Measurements from ENCODE around the gene CHIC2.

Gene CHIC2

GRCh38 chr4:53986062-53986461, 78.3 kb downstream of the CHIC2 start:
- no peak for DNase-seq (ENCODE audit: low spot score)
- TF ChIP-seq CTCF (IDR thresholded peaks at IDR 0.05; ENCODE audit: borderline replicate concordance, control extremely low read depth, extremely low read depth, insufficient read depth, missing control alignments) = no peak
- in situ Hi-C loops (cut with MboI; ENCODE audit: low sequenced_read_pairs, unreplicated experiment) = no loop called here

- DNase-seq (ENCODE audit: low spot score) = no peak
- TF ChIP-seq CTCF (IDR thresholded peaks at IDR 0.05; ENCODE audit: borderline replicate concordance, control extremely low read depth, extremely low read depth, insufficient read depth, missing control alignments) = no peak
- in situ Hi-C loops (cut with MboI; ENCODE audit: low sequenced_read_pairs, unreplicated experiment) = no loop called here
Observed at GRCh38 chr4:53981567-53981966, 82.8 kb downstream of the CHIC2 start.

- no peak for TF ChIP-seq CTCF (IDR thresholded peaks at IDR 0.05; ENCODE audit: borderline replicate concordance, control extremely low read depth, extremely low read depth, insufficient read depth, missing control alignments)
- no peak for DNase-seq (ENCODE audit: low spot score)
- in situ Hi-C loops (cut with MboI; ENCODE audit: low sequenced_read_pairs, unreplicated experiment) = no loop called here
Observed at GRCh38 chr4:53981066-53981465, 83.3 kb downstream of the CHIC2 start.

GRCh38 chr4:53974561-53974960, 89.8 kb downstream of the CHIC2 start:
- in situ Hi-C loops (cut with MboI; ENCODE audit: low sequenced_read_pairs, unreplicated experiment) = no loop called here
- no peak for TF ChIP-seq CTCF (IDR thresholded peaks at IDR 0.05; ENCODE audit: borderline replicate concordance, control extremely low read depth, extremely low read depth, insufficient read depth, missing control alignments)
- no peak for DNase-seq (ENCODE audit: low spot score)

GRCh38 chr4:53967986-53968385, 96.4 kb downstream of the CHIC2 start:
- no peak for DNase-seq (ENCODE audit: low spot score)
- in situ Hi-C loops (cut with MboI; ENCODE audit: low sequenced_read_pairs, unreplicated experiment) = no loop called here
- no peak for TF ChIP-seq CTCF (IDR thresholded peaks at IDR 0.05; ENCODE audit: borderline replicate concordance, control extremely low read depth, extremely low read depth, insufficient read depth, missing control alignments)

- no peak for DNase-seq (ENCODE audit: low spot score)
- in situ Hi-C loops (cut with MboI; ENCODE audit: low sequenced_read_pairs, unreplicated experiment) = no loop called here
- no peak for TF ChIP-seq CTCF (IDR thresholded peaks at IDR 0.05; ENCODE audit: borderline replicate concordance, control extremely low read depth, extremely low read depth, insufficient read depth, missing control alignments)
Observed at GRCh38 chr4:53963781-53964180, 100.6 kb downstream of the CHIC2 start.

GRCh38 chr4:53963336-53963735, 101.1 kb downstream of the CHIC2 start:
- in situ Hi-C loops (cut with MboI; ENCODE audit: low sequenced_read_pairs, unreplicated experiment) = no loop called here
- DNase-seq (ENCODE audit: low spot score) = no peak
- TF ChIP-seq CTCF (IDR thresholded peaks at IDR 0.05; ENCODE audit: borderline replicate concordance, control extremely low read depth, extremely low read depth, insufficient read depth, missing control alignments) = no peak

All from GM13976 (cell line).